Psoas muscle (tissue), 8 donors: ENCODE measurements around the gene SMIM33. TPM values are rescaled to one million over a fixed set of nuclear protein-coding genes. Genes with fewer than 3 reads are reported as not detected.

Source experiments
- ATAC-seq, 4 donors: fragments of 200-7000 bp; cut with Tn5 transposase; one replicate each; pipeline ENCODE4 v1.9.1; 2020; ENCODE audit warnings: moderate library complexity in 3 of 4, mild to moderate bottlenecking in 2 of 4
- DNase-seq, 2 donors: peaks; one replicate each; pipeline ENCODE4 v3.0.0-alpha.2; 2020
- H3K27ac ChIP-seq: fragments of 200-600 bp; one replicate; pipeline ENCODE4 v1.8.0; 2022
- H3K27me3 ChIP-seq, 3 donors: fragments of 200-600 bp in 1 of 3; one replicate each; pipeline versions ENCODE4 v1.6.1 to v1.8.0; 2013 to 2022; ENCODE audit warnings: low read length in 2 of 3, mild to moderate bottlenecking in 2 of 3, moderate library complexity in 1 of 3; ENCODE audit not compliant: insufficient read depth in 3 of 3
- H3K36me3 ChIP-seq, 2 donors: fragments of 200-600 bp in 1 of 2; one replicate each; pipeline versions ENCODE4 v1.6.1 to v1.8.0; 2013 to 2022; ENCODE audit warnings: low read depth in 1 of 2, mild to moderate bottlenecking in 1 of 2, moderate library complexity in 1 of 2; ENCODE audit not compliant: insufficient read depth in 1 of 2
- H3K4me1 ChIP-seq: fragments of 200-600 bp; one replicate; pipeline ENCODE4 v1.8.0; 2022
- H3K4me3 ChIP-seq: fragments of 200-600 bp; one replicate; pipeline ENCODE4 v1.8.0; 2022; ENCODE audit warnings: mild to moderate bottlenecking
- H3K9me3 ChIP-seq: fragments of 200-600 bp; one replicate; pipeline ENCODE4 v1.8.0; 2022
- WGBS, 3 donors: extraction: QIAGEN DNeasy Blood & Tissue Kit; methylation state at CpG; one replicate each; pipeline versions ENCODE4 v1.1.6 to v1.1.7; 2013; 5-methylcytosine and 5-hydroxymethylcytosine counted together
- intact Hi-C, 2 donors: fragments of 100-400 bp; cut with DNase I; formaldehyde crosslinking; loops; one replicate each; pipeline versions ENCODE4 v1.11.0 to v1.14.2; 2022
- polyA plus RNA-seq, 3 donors: library from polyadenylated mRNA; stranded (reverse); fragments of 200-250 nt; gene quantifications; one replicate each; pipeline ENCODE4 v1.2.3, GENCODE V29; 2013
- total RNA-seq, 4 donors: library from RNA; stranded (reverse); fragmentation: NEBNext Ultra II Directional in 2 of 4; extraction: Animal tissue kit (Norgen Biotek cat#: 25700) in 2 of 4; gene quantifications; one replicate each; pipeline versions ENCODE4 v1.2.1 to v1.2.4, GENCODE V29; 2021 to 2023
- TF ChIP-seq, protein P1 (sequence below): fragments of 200-600 bp; IDR thresholded peaks from one replicate; pipeline ENCODE4 v1.8.0; 2022; ENCODE audit warnings: antibody characterized with exemption
- donor health status: healthy with polysubstance abuse.
- donor health status: DM: no; HTN: no; CAD: no; lungs with moderate emphysema.
- donor health status: Bipolar disorder and iron deficiency.
- donor health status: healthy.
- donor health status: DM: yes; HTN: yes; CAD: no.
- donor health status: DM: no; HTN: no; CAD: no.
- donor health status: DM: no; HTN: no; CAD: no.
- donor health status: DM: yes; HTN: yes; CAD: no.

The SMIM33 gene
- total and polyA plus RNA-seq, 7 donors, result not detected

DNA sequence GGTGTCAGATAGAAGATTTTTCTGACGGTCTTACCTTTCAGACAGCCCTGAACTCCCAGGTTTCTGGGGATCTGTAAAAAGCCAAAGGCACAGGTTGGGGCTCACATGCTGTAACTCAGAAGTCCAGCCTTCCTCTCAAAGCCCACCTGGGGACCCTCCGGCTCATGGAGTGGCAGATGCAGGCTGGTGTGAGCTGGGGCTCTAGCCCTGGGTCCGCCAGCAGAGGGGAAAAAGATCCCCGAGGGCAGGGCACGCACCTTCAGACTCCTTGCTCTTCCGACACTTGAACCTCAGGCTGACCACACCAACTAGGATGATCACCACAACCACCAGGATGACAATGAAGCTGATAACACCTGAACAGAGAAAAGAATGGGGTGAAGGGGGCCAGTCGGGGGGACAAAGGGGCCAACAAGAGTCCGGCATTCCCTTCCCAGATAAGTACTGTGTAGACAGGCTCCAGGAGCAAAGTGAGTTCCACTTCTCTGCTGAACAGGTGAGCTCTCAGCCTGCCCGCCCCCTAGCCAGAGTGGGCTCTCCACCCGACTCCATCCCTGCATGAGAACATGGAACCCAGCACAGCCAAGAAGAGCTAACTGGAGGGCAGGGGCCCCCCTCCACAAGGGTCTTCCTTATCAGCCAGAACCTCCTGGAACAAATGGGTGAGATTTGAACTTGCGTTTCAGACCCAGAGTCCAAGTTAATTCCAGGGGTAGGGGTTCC, 16.1 kb upstream of the SMIM33 start:
- Histone ChIP-seq H3K4me3 (no peak overlapping the region), H3K27me3 (no peaks in the 10 kb centered on the region), H3K36me3 (no peaks in the 10 kb centered on the region), H3K4me1 (no peaks in the 10 kb centered on the region), H3K9me3 (no peaks in the 10 kb centered on the region), H3K27ac (no peak overlapping the region)
- ATAC-seq (no peak), DNase-seq (peak in 1 of 2 donors; percentile 24)
- 83 to 87% (median 87%) methylated on average over 11 of the region's 11 CpGs for WGBS, 3 donors
- intact Hi-C loops, result loop anchor here in 1 of 2 donors (5.0 kb wide), 1 partner anchor 38 kb away; no protein-coding TSS in a partner anchor
- TF ChIP-seq, protein P1, sequence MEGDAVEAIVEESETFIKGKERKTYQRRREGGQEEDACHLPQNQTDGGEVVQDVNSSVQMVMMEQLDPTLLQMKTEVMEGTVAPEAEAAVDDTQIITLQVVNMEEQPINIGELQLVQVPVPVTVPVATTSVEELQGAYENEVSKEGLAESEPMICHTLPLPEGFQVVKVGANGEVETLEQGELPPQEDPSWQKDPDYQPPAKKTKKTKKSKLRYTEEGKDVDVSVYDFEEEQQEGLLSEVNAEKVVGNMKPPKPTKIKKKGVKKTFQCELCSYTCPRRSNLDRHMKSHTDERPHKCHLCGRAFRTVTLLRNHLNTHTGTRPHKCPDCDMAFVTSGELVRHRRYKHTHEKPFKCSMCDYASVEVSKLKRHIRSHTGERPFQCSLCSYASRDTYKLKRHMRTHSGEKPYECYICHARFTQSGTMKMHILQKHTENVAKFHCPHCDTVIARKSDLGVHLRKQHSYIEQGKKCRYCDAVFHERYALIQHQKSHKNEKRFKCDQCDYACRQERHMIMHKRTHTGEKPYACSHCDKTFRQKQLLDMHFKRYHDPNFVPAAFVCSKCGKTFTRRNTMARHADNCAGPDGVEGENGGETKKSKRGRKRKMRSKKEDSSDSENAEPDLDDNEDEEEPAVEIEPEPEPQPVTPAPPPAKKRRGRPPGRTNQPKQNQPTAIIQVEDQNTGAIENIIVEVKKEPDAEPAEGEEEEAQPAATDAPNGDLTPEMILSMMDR, result no peak

DNA sequence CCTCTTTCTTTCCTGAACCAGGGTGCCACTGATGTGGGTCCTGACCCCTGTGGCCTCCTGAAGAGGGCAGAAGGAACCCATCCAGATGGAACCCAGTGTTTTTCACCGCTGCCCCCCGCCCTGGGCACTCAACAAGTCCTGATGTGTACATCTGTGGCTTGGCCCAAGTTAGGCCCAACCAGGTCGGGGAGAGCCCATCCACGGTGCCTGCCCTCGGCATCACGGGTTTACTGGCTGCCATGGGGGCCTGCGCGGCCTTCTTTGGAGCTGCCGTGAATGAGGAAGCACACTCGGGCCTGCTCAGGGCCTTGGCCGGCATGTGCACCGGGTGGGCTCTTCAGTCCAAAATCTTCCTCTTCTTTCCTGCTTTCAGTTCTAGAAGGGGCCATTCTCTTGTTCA, 14.0 kb upstream of the SMIM33 start:
- H3K4me3 ChIP-seq, result no peak overlapping the region
- TF ChIP-seq, protein P1, result no peak
- no peaks in the 10 kb centered on the region for H3K36me3 ChIP-seq
- WGBS, 3 donors, result 92 to 97% (median 92%) methylated on average over 12 of the region's 12 CpGs
- DNase-seq, result peak in 1 of 2 donors; percentile 16
- no peak for ATAC-seq
- H3K27me3 ChIP-seq, result no peaks in the 10 kb centered on the region
- no peak overlapping the region for H3K27ac ChIP-seq
- H3K9me3 ChIP-seq, result no peaks in the 10 kb centered on the region
- H3K4me1 ChIP-seq, result no peaks in the 10 kb centered on the region
- intact Hi-C loops, result loop anchor here in 1 of 2 donors (5.0 kb wide), 1 partner anchor 36 kb away; no protein-coding TSS in a partner anchor

DNA sequence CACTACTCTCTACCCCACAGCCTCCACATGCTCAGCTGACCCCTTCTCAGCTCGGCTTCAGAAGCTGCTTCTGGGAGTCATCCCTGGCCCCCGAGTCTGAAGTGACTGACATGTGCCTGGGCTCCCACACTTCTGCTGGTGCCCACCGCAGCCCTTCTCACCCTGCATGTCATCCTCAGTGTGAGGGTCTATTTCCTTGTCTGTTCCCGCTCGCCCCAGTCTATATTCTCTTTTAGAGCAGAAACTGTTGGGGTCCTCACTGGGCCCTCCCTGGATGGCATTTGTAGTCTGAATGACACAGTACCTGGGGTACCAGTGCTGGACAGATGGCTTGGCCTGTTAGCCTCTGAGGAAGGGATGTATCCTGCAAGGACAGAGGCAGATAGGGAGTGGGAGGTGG, 13.6 kb upstream of the SMIM33 start:
- TF ChIP-seq, protein P1, result no peak
- Histone ChIP-seq H3K9me3 (no peaks in the 10 kb centered on the region), H3K36me3 (no peaks in the 10 kb centered on the region), H3K27me3 (no peaks in the 10 kb centered on the region), H3K4me3 (no peak overlapping the region), H3K27ac (no peak overlapping the region), H3K4me1 (no peaks in the 10 kb centered on the region)
- DNase-seq, result peak in 1 of 2 donors; percentile 24
- intact Hi-C loops, result loop anchor here in 1 of 2 donors (5.0 kb wide), 1 partner anchor 35 kb away; no protein-coding TSS in a partner anchor
- ATAC-seq, result no peak
- 86 to 96% (median 96%) methylated on average over 5 of the region's 5 CpGs for WGBS, 3 donors

DNA sequence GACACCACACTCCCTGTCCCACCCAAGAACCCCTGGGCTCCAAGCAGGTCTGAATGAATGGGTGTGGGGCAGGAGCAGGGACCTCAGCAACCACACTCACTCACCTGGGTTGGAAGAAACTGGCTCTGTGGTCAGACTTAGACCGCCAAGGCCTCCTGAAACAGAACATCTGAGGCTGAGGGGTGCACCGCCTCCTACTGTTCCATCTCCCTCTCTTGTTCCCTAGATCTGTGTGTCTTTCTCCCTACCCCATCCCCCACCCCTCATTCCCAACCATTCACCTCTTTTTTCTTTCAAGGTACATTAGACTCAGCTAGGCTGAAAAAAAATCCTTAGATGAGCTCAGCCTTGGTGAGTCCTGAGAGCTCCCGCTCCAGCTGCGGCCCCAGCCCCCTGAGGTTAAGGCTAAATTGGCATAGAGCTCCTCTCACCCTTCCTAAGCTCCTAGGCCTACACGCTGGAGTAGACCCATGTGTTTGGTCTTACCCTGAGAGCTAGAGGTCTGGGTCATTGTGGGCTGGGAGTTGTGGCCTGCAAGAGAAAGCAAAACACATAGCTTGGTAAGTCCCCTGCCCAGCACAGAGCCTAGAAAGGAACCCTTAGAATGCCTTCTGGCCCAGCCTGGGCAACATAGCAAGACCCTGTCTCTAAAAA, 13.0 kb upstream of the SMIM33 start:
- H3K4me3 ChIP-seq, result no peak overlapping the region
- H3K4me1 ChIP-seq, result no peaks in the 10 kb centered on the region
- no peaks in the 10 kb centered on the region for H3K27me3 ChIP-seq
- intact Hi-C loops, result loop anchor here in 1 of 2 donors (5.0 kb wide), 1 partner anchor 35 kb away; no protein-coding TSS in a partner anchor
- TF ChIP-seq, protein P1, result no peak
- no peaks in the 10 kb centered on the region for H3K9me3 ChIP-seq
- WGBS, 3 donors, result 89 to 92% (median 92%) methylated on average over 5 of the region's 5 CpGs
- H3K36me3 ChIP-seq, result no peaks in the 10 kb centered on the region
- H3K27ac ChIP-seq, result no peak overlapping the region
- DNase-seq (no peak), ATAC-seq (no peak)
